Astrocyte (in vitro differentiated cells and primary cell): ENCODE results near the gene PTGIS. TPM values are rescaled to one million over a fixed set of nuclear protein-coding genes. Genes with fewer than 3 reads are reported as not detected.
A peak's percentile ranks its signal among the peaks of the same experiment; 100 is the strongest.

Experiments used
- DNase-seq: peaks from one replicate; pipeline ENCODE4 v3.0.0-alpha.2; 2010; ENCODE audit warnings: low read depth
- FAIRE-seq: peaks from 2 replicates; lab custom pipeline; 2011; peaks lifted over from hg19 to GRCh38; lab: Jason Lieb, UNC
- H2AFZ ChIP-seq: 2 replicates; pipeline ENCODE4 v1.6.0; 2012; ENCODE audit warnings: low read depth, low read length, inconsistent platforms
- H3K27ac ChIP-seq: 2 replicates; pipeline ENCODE4 v1.5.1; 2011; ENCODE audit warnings: low read depth, low read length, inconsistent platforms
- H3K27me3 ChIP-seq: 2 replicates; pipeline ENCODE4 v1.6.0; 2011; ENCODE audit warnings: low read length, inconsistent platforms; ENCODE audit not compliant: insufficient read depth
- H3K36me3 ChIP-seq: 2 replicates; pipeline ENCODE4 v1.5.1; 2011; ENCODE audit warnings: low read length, inconsistent platforms; ENCODE audit not compliant: insufficient read depth
- H3K4me1 ChIP-seq: 2 replicates; pipeline ENCODE4 v1.5.1; 2011; ENCODE audit warnings: low read length, inconsistent platforms; ENCODE audit not compliant: insufficient read depth
- H3K4me2 ChIP-seq: 2 replicates; pipeline ENCODE4 v1.6.0; 2012; ENCODE audit warnings: low read length, inconsistent platforms
- H3K4me3 ChIP-seq: 2 replicates; pipeline ENCODE4 v1.5.1; 2011; ENCODE audit warnings: low read depth, mild to moderate bottlenecking, low read length, inconsistent platforms; ENCODE audit not compliant: insufficient read depth
- H3K79me2 ChIP-seq: 2 replicates; pipeline ENCODE4 v1.6.0; 2012; ENCODE audit warnings: mild to moderate bottlenecking, low read length, inconsistent platforms; ENCODE audit not compliant: insufficient read depth
- H3K9ac ChIP-seq: 2 replicates; pipeline ENCODE4 v1.6.0; 2012; ENCODE audit warnings: mild to moderate bottlenecking, low read length, inconsistent platforms
- H3K9me3 ChIP-seq: 2 replicates; pipeline ENCODE4 v1.5.1; 2012; ENCODE audit warnings: low read depth, mild to moderate bottlenecking, low read length, inconsistent platforms; ENCODE audit not compliant: insufficient read depth
- H4K20me1 ChIP-seq: 2 replicates; pipeline ENCODE4 v1.6.0; 2012; ENCODE audit warnings: low read length, inconsistent platforms; ENCODE audit not compliant: insufficient read depth
- H3K27ac Mint-ChIP-seq: one replicate; pipeline ENCODE4 v1.8.0; 2021; ENCODE audit warnings: mild to moderate bottlenecking, mixed read lengths; ENCODE audit not compliant: unreplicated experiment
- H3K27me3 Mint-ChIP-seq: one replicate; pipeline ENCODE4 v1.8.0; 2021; ENCODE audit warnings: low read depth, mixed read lengths; ENCODE audit not compliant: unreplicated experiment
- H3K36me3 Mint-ChIP-seq: one replicate; pipeline ENCODE4 v1.8.0; 2021; ENCODE audit warnings: low read depth, mixed read lengths; ENCODE audit not compliant: unreplicated experiment
- H3K4me1 Mint-ChIP-seq: one replicate; pipeline ENCODE4 v1.8.0; 2021; ENCODE audit warnings: low read depth, mixed read lengths; ENCODE audit not compliant: unreplicated experiment
- H3K4me3 Mint-ChIP-seq: one replicate; pipeline ENCODE4 v1.8.0; 2021; ENCODE audit warnings: mild to moderate bottlenecking, moderate library complexity, mixed read lengths; ENCODE audit not compliant: unreplicated experiment
- H3K9me3 Mint-ChIP-seq: one replicate; pipeline ENCODE4 v1.8.0; 2021; ENCODE audit warnings: mild to moderate bottlenecking, mixed read lengths; ENCODE audit not compliant: unreplicated experiment
- CTCF ChIP-seq: IDR thresholded peaks from 2 replicates; pipeline ENCODE4 v1.5.1; 2011; ENCODE audit warnings: low read depth, mild to moderate bottlenecking, inconsistent platforms, low read length, moderate library complexity; ENCODE audit not compliant: insufficient read depth
- EZH2 ChIP-seq: IDR thresholded peaks from 2 replicates; pipeline ENCODE4 v1.6.1; 2012; ENCODE audit warnings: mild to moderate bottlenecking, low read length, inconsistent platforms; ENCODE audit not compliant: insufficient read depth
- total RNA-seq: library from RNA; stranded (reverse); gene quantifications from 2 replicates; pipeline ENCODE4 v1.2.1, GENCODE V29; 2021

Gene PTGIS
- total RNA-seq, 1 donor from 2014 or later: 1.9 TPM

- Histone ChIP-seq H4K20me1 (no peaks in the 10 kb centered on the region), H3K4me2 (peak overlapping the region; percentile 70), H3K9ac (peak overlapping the region; percentile 21), H3K36me3 (no peaks in the 10 kb centered on the region), H3K9me3 (no peaks in the 10 kb centered on the region), H3K4me3 (no peak overlapping the region), H3K27ac (no peak overlapping the region), H3K4me1 (peaks cover 18% of the 10 kb centered on the region), H3K79me2 (no peaks in the 10 kb centered on the region), H3K27me3 (no peaks in the 10 kb centered on the region), H2AFZ (no peak overlapping the region)
- no peaks in the 10 kb centered on the region for H3K36me3 Mint-ChIP-seq
- no peaks in the 10 kb centered on the region for H3K9me3 Mint-ChIP-seq
- H3K4me3 Mint-ChIP-seq: no peak overlapping the region
- H3K4me1 Mint-ChIP-seq: peaks cover 16% of the 10 kb centered on the region
- FAIRE-seq: no peak
- peaks cover 11% of the 10 kb centered on the region for H3K27me3 Mint-ChIP-seq
- DNase-seq: no peak
- no peak for TF ChIP-seq CTCF
- TF ChIP-seq EZH2: no peak
- H3K27ac Mint-ChIP-seq: no peak overlapping the region
Observed at GRCh38 chr20:49561806-49562205, 6.1 kb downstream of the PTGIS start.

GRCh38 chr20:49561256-49561655 is 6.7 kb downstream of the PTGIS start:
- Histone ChIP-seq H3K4me3 (no peak overlapping the region), H3K79me2 (no peaks in the 10 kb centered on the region), H2AFZ (no peak overlapping the region), H3K9ac (no peak overlapping the region), H3K9me3 (no peaks in the 10 kb centered on the region), H3K4me1 (peaks cover 18% of the 10 kb centered on the region), H3K27ac (no peak overlapping the region), H4K20me1 (no peaks in the 10 kb centered on the region), H3K36me3 (no peaks in the 10 kb centered on the region), H3K4me2 (peak overlapping the region; percentile 70), H3K27me3 (no peaks in the 10 kb centered on the region)
- TF ChIP-seq CTCF (no peak), EZH2 (no peak)
- Mint-ChIP-seq H3K27me3 (peaks cover 11% of the 10 kb centered on the region), H3K9me3 (no peaks in the 10 kb centered on the region), H3K27ac (no peak overlapping the region), H3K4me1 (peaks cover 13% of the 10 kb centered on the region), H3K4me3 (no peak overlapping the region), H3K36me3 (no peaks in the 10 kb centered on the region)
- FAIRE-seq (no peak), DNase-seq (no peak)

- Histone ChIP-seq H3K79me2 (no peaks in the 10 kb centered on the region), H2AFZ (no peak overlapping the region), H3K4me1 (peaks cover 18% of the 10 kb centered on the region), H3K27me3 (no peaks in the 10 kb centered on the region), H4K20me1 (no peaks in the 10 kb centered on the region), H3K4me3 (no peak overlapping the region), H3K9me3 (no peaks in the 10 kb centered on the region), H3K36me3 (no peaks in the 10 kb centered on the region), H3K9ac (no peak overlapping the region), H3K4me2 (no peak overlapping the region), H3K27ac (no peak overlapping the region)
- no peak for TF ChIP-seq EZH2
- no peak for TF ChIP-seq CTCF
- peaks cover 2% of the 10 kb centered on the region for H3K9me3 Mint-ChIP-seq
- DNase-seq (no peak), FAIRE-seq (no peak)
- H3K27ac Mint-ChIP-seq: no peak overlapping the region
- H3K36me3 Mint-ChIP-seq: no peaks in the 10 kb centered on the region
- peaks cover 13% of the 10 kb centered on the region for H3K4me1 Mint-ChIP-seq
- no peak overlapping the region for H3K4me3 Mint-ChIP-seq
- peaks cover 11% of the 10 kb centered on the region for H3K27me3 Mint-ChIP-seq
Observed at GRCh38 chr20:49560646-49561045, 7.3 kb downstream of the PTGIS start.
